ENCODE measurements around the gene TRPC1.

DNA sequence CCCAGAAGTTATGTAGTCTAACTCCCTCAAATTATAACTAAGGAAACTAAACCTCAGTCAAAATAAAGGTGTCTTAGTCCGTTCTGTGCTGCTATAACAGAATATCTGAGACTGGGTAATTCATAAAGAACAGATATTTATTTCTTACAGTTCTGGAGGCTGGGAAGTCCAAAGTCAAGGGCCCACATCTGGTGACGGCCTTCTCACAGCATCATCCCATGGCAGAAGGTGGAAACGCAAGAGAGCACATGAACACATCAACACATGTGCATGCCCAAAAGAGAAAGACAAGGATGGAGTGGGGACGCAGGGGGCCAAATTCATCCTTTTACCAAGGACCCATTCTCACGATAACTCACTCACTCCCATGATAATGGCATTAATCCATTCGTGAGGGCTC is 92.0 kb downstream of the TRPC1 start:
- TF ChIP-seq EZH2 (IDR thresholded peaks at IDR 0.05) (no peak), POLR2AphosphoS5 (IDR thresholded peaks at IDR 0.05; ENCODE audit: borderline replicate concordance, low read depth, low read length) (no peak)
